ENCODE data around the gene ADH5.

DNA sequence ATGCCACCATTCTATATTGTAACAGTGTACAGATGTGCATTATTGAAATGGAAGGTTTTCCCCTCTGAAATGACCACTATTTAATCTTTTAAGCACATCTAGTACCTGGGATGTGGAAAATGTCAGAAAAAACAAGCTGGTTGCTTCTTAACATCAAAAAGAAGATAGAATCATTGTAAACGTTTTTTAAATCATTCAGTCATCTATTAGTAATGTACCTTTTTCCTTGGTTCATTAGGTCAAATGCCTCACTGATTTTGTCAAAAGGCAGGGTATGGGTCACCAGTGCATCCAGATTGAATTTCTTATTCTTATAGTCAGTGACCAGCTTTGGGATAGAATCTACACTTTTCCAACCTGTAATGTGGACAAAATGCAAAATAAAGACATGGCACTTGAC lies 37.8 kb upstream of the ADH5 start:
- TF ChIP-seq, protein P1, sequence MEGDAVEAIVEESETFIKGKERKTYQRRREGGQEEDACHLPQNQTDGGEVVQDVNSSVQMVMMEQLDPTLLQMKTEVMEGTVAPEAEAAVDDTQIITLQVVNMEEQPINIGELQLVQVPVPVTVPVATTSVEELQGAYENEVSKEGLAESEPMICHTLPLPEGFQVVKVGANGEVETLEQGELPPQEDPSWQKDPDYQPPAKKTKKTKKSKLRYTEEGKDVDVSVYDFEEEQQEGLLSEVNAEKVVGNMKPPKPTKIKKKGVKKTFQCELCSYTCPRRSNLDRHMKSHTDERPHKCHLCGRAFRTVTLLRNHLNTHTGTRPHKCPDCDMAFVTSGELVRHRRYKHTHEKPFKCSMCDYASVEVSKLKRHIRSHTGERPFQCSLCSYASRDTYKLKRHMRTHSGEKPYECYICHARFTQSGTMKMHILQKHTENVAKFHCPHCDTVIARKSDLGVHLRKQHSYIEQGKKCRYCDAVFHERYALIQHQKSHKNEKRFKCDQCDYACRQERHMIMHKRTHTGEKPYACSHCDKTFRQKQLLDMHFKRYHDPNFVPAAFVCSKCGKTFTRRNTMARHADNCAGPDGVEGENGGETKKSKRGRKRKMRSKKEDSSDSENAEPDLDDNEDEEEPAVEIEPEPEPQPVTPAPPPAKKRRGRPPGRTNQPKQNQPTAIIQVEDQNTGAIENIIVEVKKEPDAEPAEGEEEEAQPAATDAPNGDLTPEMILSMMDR (IDR thresholded peaks at IDR 0.05), result no peak
- no peak for TF ChIP-seq POLR2A (IDR thresholded peaks at IDR 0.05)
